ENCODE results near the gene TMEM30B. TPM values are rescaled to one million over a fixed set of nuclear protein-coding genes. Genes with fewer than 3 reads are reported as not detected.

Gene TMEM30B
- total RNA-seq, 2 donors from 2014 or later: 68.2 to 77.1 TPM

DNA sequence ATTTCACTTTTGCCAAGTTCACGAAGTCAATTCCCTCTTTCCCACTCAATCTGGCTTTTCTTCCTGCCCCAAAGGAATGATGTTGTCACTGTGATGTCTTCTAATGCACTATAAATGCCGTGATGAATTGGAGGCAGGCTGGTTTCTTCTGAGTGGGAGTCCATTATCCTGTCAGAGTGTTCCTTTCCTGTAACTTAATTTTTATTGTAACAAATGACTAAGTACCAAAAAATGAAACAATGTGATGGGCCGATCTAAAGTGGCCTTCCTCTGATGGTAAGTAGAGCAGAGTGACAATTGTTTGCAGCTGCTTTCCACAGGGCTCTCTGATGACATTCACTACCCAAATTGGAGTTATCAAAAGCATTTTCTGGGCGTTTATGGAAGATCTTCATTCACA lies 22.2 kb downstream of the TMEM30B start:
- intact Hi-C loops (cut with DNase I): no loop called here
- Histone ChIP-seq H3K9me3 (no peaks in the 10 kb centered on the region), H3K27ac (no peak overlapping the region), H3K9ac (ENCODE audit: low read depth in 2 of 2, low read length in 2 of 2) (no peak overlapping the region), H3K4me3 (no peak overlapping the region), H3K4me1 (no peaks in the 10 kb centered on the region), H3K27me3 (no peaks in the 10 kb centered on the region), H3K36me3 (no peaks in the 10 kb centered on the region)
- TF ChIP-seq, protein P1, sequence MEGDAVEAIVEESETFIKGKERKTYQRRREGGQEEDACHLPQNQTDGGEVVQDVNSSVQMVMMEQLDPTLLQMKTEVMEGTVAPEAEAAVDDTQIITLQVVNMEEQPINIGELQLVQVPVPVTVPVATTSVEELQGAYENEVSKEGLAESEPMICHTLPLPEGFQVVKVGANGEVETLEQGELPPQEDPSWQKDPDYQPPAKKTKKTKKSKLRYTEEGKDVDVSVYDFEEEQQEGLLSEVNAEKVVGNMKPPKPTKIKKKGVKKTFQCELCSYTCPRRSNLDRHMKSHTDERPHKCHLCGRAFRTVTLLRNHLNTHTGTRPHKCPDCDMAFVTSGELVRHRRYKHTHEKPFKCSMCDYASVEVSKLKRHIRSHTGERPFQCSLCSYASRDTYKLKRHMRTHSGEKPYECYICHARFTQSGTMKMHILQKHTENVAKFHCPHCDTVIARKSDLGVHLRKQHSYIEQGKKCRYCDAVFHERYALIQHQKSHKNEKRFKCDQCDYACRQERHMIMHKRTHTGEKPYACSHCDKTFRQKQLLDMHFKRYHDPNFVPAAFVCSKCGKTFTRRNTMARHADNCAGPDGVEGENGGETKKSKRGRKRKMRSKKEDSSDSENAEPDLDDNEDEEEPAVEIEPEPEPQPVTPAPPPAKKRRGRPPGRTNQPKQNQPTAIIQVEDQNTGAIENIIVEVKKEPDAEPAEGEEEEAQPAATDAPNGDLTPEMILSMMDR (IDR thresholded peaks at IDR 0.05): no peak
- no peak for DNase-seq

DNA sequence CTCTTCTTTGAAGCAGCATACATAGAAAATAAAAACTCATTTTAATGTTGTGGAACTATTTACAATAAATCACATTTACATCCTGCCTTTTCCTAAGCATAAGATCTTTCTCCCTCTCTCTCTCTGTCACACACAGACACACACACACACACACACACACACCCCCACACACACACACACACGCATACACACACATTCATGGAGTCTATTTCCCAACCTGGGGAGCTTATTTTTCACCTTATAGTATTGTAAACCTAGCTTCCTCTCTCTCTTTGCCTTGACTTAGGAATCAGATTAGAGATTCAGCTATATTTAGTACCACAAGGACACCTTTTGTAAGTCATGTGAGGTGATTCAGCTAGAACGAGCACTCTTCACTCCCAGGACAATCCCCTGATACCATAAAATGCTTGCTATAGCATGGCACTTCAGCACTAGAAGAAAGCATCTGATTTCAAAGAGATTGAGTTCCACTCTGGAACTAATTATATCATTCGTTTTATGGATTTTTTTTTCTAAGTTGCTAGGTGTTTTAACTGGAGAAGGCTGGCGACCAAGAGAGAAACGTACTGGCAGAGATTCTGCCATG lies 23.6 kb downstream of the TMEM30B start:
- H3K4me1 ChIP-seq: no peaks in the 10 kb centered on the region
- no peak overlapping the region for H3K4me3 ChIP-seq
- H3K9ac ChIP-seq (ENCODE audit: low read depth in 2 of 2, low read length in 2 of 2): no peak overlapping the region
- no peaks in the 10 kb centered on the region for H3K36me3 ChIP-seq
- intact Hi-C loops (cut with DNase I): no loop called here
- H3K27me3 ChIP-seq: no peaks in the 10 kb centered on the region
- TF ChIP-seq, protein P1 (IDR thresholded peaks at IDR 0.05): no peak
- H3K9me3 ChIP-seq: no peaks in the 10 kb centered on the region
- no peak overlapping the region for H3K27ac ChIP-seq
- DNase-seq: no peak

GRCh38 chr14:61256826-61257468 lies 24.2 kb downstream of the TMEM30B start:
- intact Hi-C loops (cut with DNase I): no loop called here

GRCh38 chr14:61255968-61256367 lies 25.2 kb downstream of the TMEM30B start:
- no peaks in the 10 kb centered on the region for H3K4me1 ChIP-seq
- intact Hi-C loops (cut with DNase I): no loop called here
- TF ChIP-seq, protein P1 (IDR thresholded peaks at IDR 0.05): no peak
- H3K36me3 ChIP-seq: no peaks in the 10 kb centered on the region
- H3K27me3 ChIP-seq: no peaks in the 10 kb centered on the region
- H3K27ac ChIP-seq: no peak overlapping the region
- H3K9me3 ChIP-seq: no peaks in the 10 kb centered on the region
- H3K4me3 ChIP-seq: no peak overlapping the region
- H3K9ac ChIP-seq (ENCODE audit: low read depth in 2 of 2, low read length in 2 of 2): no peak overlapping the region
- DNase-seq: no peak

More at GRCh38 chr14:61256826-61257468, 24.2 kb downstream of the TMEM30B start:
- no peaks in the 10 kb centered on the region for H3K27me3 ChIP-seq
- no peaks in the 10 kb centered on the region for H3K9me3 ChIP-seq
- no peak overlapping the region for H3K27ac ChIP-seq
- no peak overlapping the region for H3K4me3 ChIP-seq
- no peak overlapping the region for H3K9ac ChIP-seq (ENCODE audit: low read depth in 2 of 2, low read length in 2 of 2)
- TF ChIP-seq, protein P1 (IDR thresholded peaks at IDR 0.05): no peak
- DNase-seq: no peak
- H3K36me3 ChIP-seq: no peaks in the 10 kb centered on the region
- H3K4me1 ChIP-seq: no peaks in the 10 kb centered on the region

- no peaks in the 10 kb centered on the region for H3K27me3 ChIP-seq
- H3K36me3 ChIP-seq: no peaks in the 10 kb centered on the region
- intact Hi-C loops (cut with DNase I): loop anchor here (5.0 kb wide), 3 partner anchors 228 to 903 kb away; no protein-coding TSS in a partner anchor
- DNase-seq: no peak
- no peaks in the 10 kb centered on the region for H3K9me3 ChIP-seq
- H3K4me3 ChIP-seq: no peak overlapping the region
- H3K27ac ChIP-seq: no peak overlapping the region
- H3K4me1 ChIP-seq: no peaks in the 10 kb centered on the region
- TF ChIP-seq, protein P1 (IDR thresholded peaks at IDR 0.05): no peak
- no peak overlapping the region for H3K9ac ChIP-seq (ENCODE audit: low read depth in 2 of 2, low read length in 2 of 2)
These were observed 26.2 kb downstream of the TMEM30B start for GRCh38 chr14:61254808-61255526.
